Activated CD8-positive, alpha-beta memory T cell treated with anti-CD3 and anti-CD28 coated beads for 36 hours (primary cell): Measurements from ENCODE around the gene NIPAL3. TPM values are rescaled to one million over a fixed set of nuclear protein-coding genes. Genes with fewer than 3 reads are reported as not detected.
"Not testable (repeated sequence)": the region's sequence is repeated elsewhere in the genome, so short reads cannot be mapped to it uniquely, and the experiment has no call there.

Experiments used
- CTCF ChIA-PET: fragments of 350-600 bp; sonication (Branson Sonifier 250); formaldehyde crosslinking; loops from one replicate; lab custom pipeline; 2021; ENCODE audit warnings: antibody characterized with exemption; lab: Charles Lee
- POLR2A ChIA-PET: fragments of 350-600 bp; sonication (Branson Sonifier 250); formaldehyde crosslinking; loops from one replicate; lab custom pipeline; 2021; ENCODE audit warnings: antibody characterized with exemption; lab: Charles Lee
- total RNA-seq, 2 experiments: library from RNA; stranded (reverse); gene quantifications; one replicate each; pipeline ENCODE4 v1.2.3, GENCODE V29; 2021

Gene NIPAL3
- total RNA-seq, 2 experiments from 2014 or later, result 34.8 to 34.9 TPM

- ChIA-PET CTCF (no interaction called here), POLR2A (interaction anchor here (0.9 kb wide), 1 partner anchor 13 kb away, joined by 3 read pairs; no protein-coding TSS in a partner anchor)
Measured at GRCh38 chr1:24516506-24516905, 100.9 kb downstream of the NIPAL3 start.

DNA sequence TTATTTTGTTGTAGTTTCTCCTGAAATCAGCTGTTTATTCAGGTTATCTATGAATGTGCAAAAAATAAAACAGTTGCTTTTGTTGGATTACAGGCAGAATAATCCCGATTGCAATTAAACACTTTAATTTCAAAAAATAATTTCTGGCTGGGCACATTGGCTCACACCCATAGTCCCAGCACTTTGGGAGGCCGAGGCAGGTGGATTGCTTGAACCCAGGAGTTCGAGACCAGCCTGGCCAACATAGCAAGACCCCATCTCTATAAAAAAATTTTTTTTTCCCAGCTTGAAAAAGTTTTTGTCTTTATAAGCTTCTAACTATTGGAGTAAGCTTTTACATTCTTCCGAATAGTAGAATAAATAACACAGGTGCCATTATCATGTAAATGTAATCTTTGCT, 102.3 kb downstream of the NIPAL3 start:
- CTCF ChIA-PET, result no interaction called here
- POLR2A ChIA-PET, result no interaction called here

GRCh38 chr1:24520282-24520681, 104.7 kb downstream of the NIPAL3 start:
- POLR2A ChIA-PET, CTCF ChIA-PET: not testable (repeated sequence)

Other genes starting within 250 kb of the NIPAL3 start
- 1 to 10 TPM; 4.3 to 5.6 TPM for gene IFNLR1, start 228.5 kb upstream of the NIPAL3 start, total RNA-seq
- gene GRHL3, start 96.4 kb upstream of the NIPAL3 start, total RNA-seq, result not detected
- 1 to 10 TPM; 5.2 to 5.7 TPM for gene STPG1, start 2.0 kb upstream of the NIPAL3 start, total RNA-seq
- gene RCAN3, start 87.0 kb downstream of the NIPAL3 start, total RNA-seq, result 10 to 100 TPM; 51.2 to 56.6 TPM
- under 1 TPM in 1 of 2 experiments, not detected in 1; 0.04 TPM for gene NCMAP, start 140.3 kb downstream of the NIPAL3 start, total RNA-seq
- gene SRRM1, start 227.5 kb downstream of the NIPAL3 start, total RNA-seq, result 100 to 1,000 TPM; 233 to 234 TPM